ENCODE measurements around the gene ZCCHC3. TPM values are rescaled to one million over a fixed set of nuclear protein-coding genes. Genes with fewer than 3 reads are reported as not detected.
A peak's percentile ranks its signal among the peaks of the same experiment; 100 is the strongest.

ZCCHC3 gene
- total and polyA plus RNA-seq, 2 donors (not counting 3 experiments of a cell fraction or from before 2014, with no cell fraction given), result 14.8 to 22.0 TPM

- no peaks in the 10 kb centered on the region for H3K9me3 ChIP-seq (replicated peaks; ENCODE audit: control insufficient read depth, insufficient read depth, low read length)
- peak overlapping the region; percentile 71 for H2AFZ ChIP-seq (ENCODE audit: low read depth, low read length)
- no peaks in the 10 kb centered on the region for H3K27me3 ChIP-seq (ENCODE audit: control insufficient read depth in 2 of 2, insufficient read depth in 2 of 2, low read length in 2 of 2)
- H3K27ac ChIP-seq (ENCODE audit: insufficient read depth, low read depth, low read length), result peak overlapping the region; percentile 96
- peak overlapping the region in 2 of 3 experiments; percentile 41 to 54 for H3K4me3 ChIP-seq (replicated peaks in 1 of 3; ENCODE audit: insufficient read depth in 1 of 3, low read depth in 1 of 3, low read length in 3 of 3)
- peak overlapping the region; percentile 90 for H3K9ac ChIP-seq (replicated peaks; ENCODE audit: extremely low read depth, insufficient read depth, low read length)
- intact Hi-C loops (cut with micrococcal nuclease) (no loop called here), dilution Hi-C loops (cut with MboI; ENCODE audit: extremely low pct_ligation_motif_present, low sequenced_read_pairs) (no loop called here)
- H3K9me1 ChIP-seq (replicated peaks; ENCODE audit: control insufficient read depth, extremely low read depth, insufficient read depth, low read length), result no peaks in the 10 kb centered on the region
- ChIA-PET POLR2A (interaction anchor here (1.7 to 1.8 kb wide), 2 partner anchors 11 to 16 kb away, joined by 7 to 9 read pairs; partner anchors contain the start of gene SOX12), CTCF (interaction anchor here (0.6 to 2.0 kb wide), 7 partner anchors 10 to 122 kb away, joined by 3 to 18 read pairs (median 4); partner anchors contain the start of genes NRSN2 and SOX12)
- TF ChIP-seq MAX (IDR thresholded peaks at IDR 0.05; ENCODE audit: insufficient read depth, insufficient read length), result no peak
- peaks cover 29% of the 10 kb centered on the region for H3K4me1 ChIP-seq (ENCODE audit: control insufficient read depth, extremely low read depth, insufficient read depth, low read length)
- H4K20me1 ChIP-seq (replicated peaks; ENCODE audit: control insufficient read depth, extremely low read depth, insufficient read depth, low read length), result no peaks in the 10 kb centered on the region
- TSS peak; percentile 95 for BruUV-seq (replicated peaks)
- peak overlapping the region; percentile 87 for H3K4me2 ChIP-seq (ENCODE audit: insufficient read depth, low read length)
- FAIRE-seq, result no peak
- H3K79me2 ChIP-seq (ENCODE audit: control insufficient read depth, insufficient read depth, low read length), result no peaks in the 10 kb centered on the region
- H3K36me3 ChIP-seq (ENCODE audit: control insufficient read depth in 2 of 2, extremely low read depth in 1 of 2, insufficient read depth in 2 of 2, low read length in 2 of 2), result no peaks in the 10 kb centered on the region
- no peak for DNase-seq (ENCODE audit: low read depth, low spot score)
Measured at GRCh38 chr20:309306-309840, 12.0 kb downstream of the ZCCHC3 start.

- peak; percentile 99 for DNase-seq (ENCODE audit: low read depth, low spot score)
- no peaks in the 10 kb centered on the region for H3K36me3 ChIP-seq (ENCODE audit: control insufficient read depth in 2 of 2, extremely low read depth in 1 of 2, insufficient read depth in 2 of 2, low read length in 2 of 2)
- no peaks in the 10 kb centered on the region for H3K27me3 ChIP-seq (ENCODE audit: control insufficient read depth in 2 of 2, insufficient read depth in 2 of 2, low read length in 2 of 2)
- no peaks in the 10 kb centered on the region for H4K20me1 ChIP-seq (replicated peaks; ENCODE audit: control insufficient read depth, extremely low read depth, insufficient read depth, low read length)
- ChIA-PET POLR2A (interaction anchor here (0.7 to 1.8 kb wide), 4 partner anchors 12 to 674 kb away, joined by 5 to 9 read pairs (median 7); partner anchors contain the start of gene SOX12), CTCF (interaction anchor here (0.6 to 2.0 kb wide), 7 partner anchors 11 to 122 kb away, joined by 3 to 18 read pairs (median 4); partner anchors contain the start of genes NRSN2 and SOX12)
- intact Hi-C loops (cut with micrococcal nuclease) (loop anchor here (1.0 kb wide), 2 partner anchors 13 to 14 kb away; partner anchors contain the start of gene ZCCHC3), dilution Hi-C loops (cut with MboI; ENCODE audit: extremely low pct_ligation_motif_present, low sequenced_read_pairs) (no loop called here)
- TF ChIP-seq JUN (IDR thresholded peaks at IDR 0.05; ENCODE audit: borderline replicate concordance, insufficient read depth, insufficient read length, low read depth), result no peak
- peak; percentile 86 for TF ChIP-seq POLR2A (IDR thresholded peaks at IDR 0.05; ENCODE audit: low read depth, low read length)
- no peak for TF ChIP-seq EZH2 (IDR thresholded peaks at IDR 0.05; ENCODE audit: borderline replicate concordance, low read depth, low read length, severe bottlenecking)
- TF ChIP-seq GATA2 (IDR thresholded peaks at IDR 0.05; ENCODE audit: insufficient read depth, insufficient read length, low read depth, low read length), result no peak
- peak; percentile 8 for TF ChIP-seq MAX (IDR thresholded peaks at IDR 0.05; ENCODE audit: insufficient read depth, insufficient read length)
- TF ChIP-seq CTCF (IDR thresholded peaks at IDR 0.05; ENCODE audit: extremely low read depth in 1 of 2, insufficient read depth in 1 of 2, low read depth in 1 of 2, low read length in 2 of 2), result no peak
- TF ChIP-seq POLR2AphosphoS5 (IDR thresholded peaks at IDR 0.05; ENCODE audit: insufficient read depth, low read depth, low read length), result peak; percentile 71
- peak; percentile 14 for TF ChIP-seq FOS (IDR thresholded peaks at IDR 0.05; ENCODE audit: borderline replicate concordance, insufficient read depth, low read length)
- no peaks in the 10 kb centered on the region for H3K9me3 ChIP-seq (replicated peaks; ENCODE audit: control insufficient read depth, insufficient read depth, low read length)
- peak overlapping the region; percentile 96 for H3K27ac ChIP-seq (ENCODE audit: insufficient read depth, low read depth, low read length)
- peak overlapping the region; percentile 90 for H3K9ac ChIP-seq (replicated peaks; ENCODE audit: extremely low read depth, insufficient read depth, low read length)
- H3K4me2 ChIP-seq (ENCODE audit: insufficient read depth, low read length), result peak overlapping the region; percentile 87
- peaks cover 31% of the 10 kb centered on the region for H3K4me1 ChIP-seq (ENCODE audit: control insufficient read depth, extremely low read depth, insufficient read depth, low read length)
- peak overlapping the region; percentile 71 for H2AFZ ChIP-seq (ENCODE audit: low read depth, low read length)
- H3K9me1 ChIP-seq (replicated peaks; ENCODE audit: control insufficient read depth, extremely low read depth, insufficient read depth, low read length), result no peaks in the 10 kb centered on the region
- no peaks in the 10 kb centered on the region for H3K79me2 ChIP-seq (ENCODE audit: control insufficient read depth, insufficient read depth, low read length)
- BruUV-seq (replicated peaks), result TSS peak; percentile 92
- FAIRE-seq, result peak; percentile 91
- peak overlapping the region; percentile 34 to 54 (median 41) for H3K4me3 ChIP-seq (replicated peaks in 1 of 3; ENCODE audit: insufficient read depth in 1 of 3, low read depth in 1 of 3, low read length in 3 of 3)
Measured at GRCh38 chr20:309841-310644, 12.7 kb downstream of the ZCCHC3 start.

Measured in endothelial cell of umbilical vein (primary cell).